Testis (tissue), 2 donors: ENCODE measurements around the gene CA10.

Experiments used
- POLR2A ChIP-seq: fragments of 450-650 bp; IDR thresholded peaks from one replicate; pipeline ENCODE4 v1.6.1; 2017; ENCODE audit warnings: antibody characterized with exemption, mild to moderate bottlenecking, moderate library complexity
- TF ChIP-seq, protein P1 (sequence below), 3 experiments: fragments of 450-650 bp in 2 of 3; fragments of 200-600 bp in 1 of 3; sonication (generic) in 1 of 3; IDR thresholded peaks; one replicate each; pipeline ENCODE4 v1.5.1; 2016 to 2019; ENCODE audit warnings: antibody characterized with exemption in 3 of 3, mild to moderate bottlenecking in 2 of 3, moderate library complexity in 1 of 3

DNA sequence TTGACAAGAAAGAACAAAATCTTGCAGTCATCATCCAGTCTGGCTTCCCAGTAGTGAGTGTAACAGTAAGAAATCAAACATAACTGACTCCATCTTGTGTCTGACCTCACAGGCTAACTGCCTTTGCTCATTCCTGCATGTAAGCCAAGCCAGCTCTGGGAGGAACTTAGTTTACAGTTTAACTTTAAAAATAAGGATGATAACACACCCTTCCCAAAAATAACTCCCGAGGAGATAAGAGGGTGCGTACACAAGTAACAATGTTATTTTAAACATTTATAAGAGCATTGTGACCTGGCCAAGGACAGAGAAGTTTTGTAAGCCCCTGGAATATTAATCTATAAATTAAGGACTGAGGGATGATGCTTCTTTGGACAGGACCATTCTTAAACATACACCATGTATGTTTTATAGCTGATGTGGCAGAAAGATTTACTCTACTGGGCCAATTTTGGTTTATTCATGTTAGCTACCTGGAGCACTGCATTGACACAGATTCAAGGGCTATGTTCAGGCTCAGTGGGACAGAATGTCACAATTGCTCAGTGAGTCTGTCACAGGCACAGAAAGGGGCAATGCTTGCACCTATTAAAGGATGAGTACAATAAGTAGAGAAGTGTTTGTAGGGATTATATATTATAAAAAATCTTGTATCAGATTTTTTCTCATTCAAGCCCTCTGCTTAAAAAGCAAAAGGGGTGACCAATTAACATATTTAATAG is 554.1 kb downstream of the CA10 start:
- TF ChIP-seq, protein P1, sequence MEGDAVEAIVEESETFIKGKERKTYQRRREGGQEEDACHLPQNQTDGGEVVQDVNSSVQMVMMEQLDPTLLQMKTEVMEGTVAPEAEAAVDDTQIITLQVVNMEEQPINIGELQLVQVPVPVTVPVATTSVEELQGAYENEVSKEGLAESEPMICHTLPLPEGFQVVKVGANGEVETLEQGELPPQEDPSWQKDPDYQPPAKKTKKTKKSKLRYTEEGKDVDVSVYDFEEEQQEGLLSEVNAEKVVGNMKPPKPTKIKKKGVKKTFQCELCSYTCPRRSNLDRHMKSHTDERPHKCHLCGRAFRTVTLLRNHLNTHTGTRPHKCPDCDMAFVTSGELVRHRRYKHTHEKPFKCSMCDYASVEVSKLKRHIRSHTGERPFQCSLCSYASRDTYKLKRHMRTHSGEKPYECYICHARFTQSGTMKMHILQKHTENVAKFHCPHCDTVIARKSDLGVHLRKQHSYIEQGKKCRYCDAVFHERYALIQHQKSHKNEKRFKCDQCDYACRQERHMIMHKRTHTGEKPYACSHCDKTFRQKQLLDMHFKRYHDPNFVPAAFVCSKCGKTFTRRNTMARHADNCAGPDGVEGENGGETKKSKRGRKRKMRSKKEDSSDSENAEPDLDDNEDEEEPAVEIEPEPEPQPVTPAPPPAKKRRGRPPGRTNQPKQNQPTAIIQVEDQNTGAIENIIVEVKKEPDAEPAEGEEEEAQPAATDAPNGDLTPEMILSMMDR (IDR thresholded peaks at IDR 0.05), result no peak
- TF ChIP-seq POLR2A, result no peak
